Adrenal gland (tissue), 12 donors: ENCODE measurements around the gene FAM3B. TPM values are rescaled to one million over a fixed set of nuclear protein-coding genes. Genes with fewer than 3 reads are reported as not detected.
"Not testable (repeated sequence)": the region's sequence is repeated elsewhere in the genome, so short reads cannot be mapped to it uniquely, and the experiment has no call there.

Experiments used
- DNase-seq, 7 donors: peaks; one replicate each; pipeline ENCODE4 v3.0.0-alpha.2; 2019 to 2020
- H3K27ac ChIP-seq, 5 donors: fragments of 200-600 bp; sonication (generic) in 4 of 5; 1 replicate in 3 of 5; 2 replicates in 2 of 5; pipeline versions ENCODE4 v1.5.1 to v1.8.0; 2016 to 2020; ENCODE audit warnings: mild to moderate bottlenecking in 1 of 5
- H3K27me3 ChIP-seq: fragments of 200-600 bp; 2 replicates; pipeline ENCODE4 v1.8.0; 2021
- H3K36me3 ChIP-seq, 2 donors: fragments of 200-600 bp; replicated peaks in 1 of 2; 1 replicate in 1 of 2; 2 replicates in 1 of 2; pipeline versions ENCODE4 v1.5.1 to v1.8.0; 2018 to 2022
- H3K4me1 ChIP-seq, 2 donors: fragments of 200-600 bp; replicated peaks in 1 of 2; 1 replicate in 1 of 2; 2 replicates in 1 of 2; pipeline versions ENCODE4 v1.5.1 to v1.8.0; 2018 to 2021
- H3K4me3 ChIP-seq, 4 donors: fragments of 200-600 bp; sonication (generic) in 3 of 4; one replicate each; pipeline ENCODE4 v1.5.1; 2016 to 2018
- H3K9me3 ChIP-seq, 3 donors: fragments of 200-600 bp; sonication (generic) in 1 of 3; replicated peaks in 1 of 3; 1 replicate in 2 of 3; 2 replicates in 1 of 3; pipeline versions ENCODE4 v1.5.1 to v1.8.0; 2016 to 2021
- CTCF ChIP-seq, 6 experiments: fragments of 450-650 bp in 4 of 6; fragments of 200-600 bp in 2 of 6; sonication (generic) in 1 of 6; IDR thresholded peaks; 1 replicate in 5 of 6; 2 replicates in 1 of 6; pipeline versions ENCODE4 v1.5.1 to v1.8.0; 2016 to 2021; ENCODE audit warnings: antibody characterized with exemption in 6 of 6, mild to moderate bottlenecking in 2 of 6, moderate library complexity in 1 of 6
- POLR2A ChIP-seq, 2 donors: fragments of 450-650 bp; IDR thresholded peaks; one replicate each; pipeline ENCODE4 v1.6.1; 2017; ENCODE audit warnings: antibody characterized with exemption in 2 of 2, mild to moderate bottlenecking in 2 of 2, moderate library complexity in 1 of 2
- WGBS, 4 donors: extraction: QIAGEN DNeasy Blood & Tissue Kit in 2 of 4; methylation state at CpG; one replicate each; pipeline versions ENCODE4 v1.1.5 to v1.1.7; 2013 to 2017; 5-methylcytosine and 5-hydroxymethylcytosine counted together
- intact Hi-C, 2 donors: fragments of 100-400 bp; cut with DNase I; formaldehyde crosslinking; loops; one replicate each; pipeline versions ENCODE4 v1.14.1 to v1.15.0; 2022 to 2023
- polyA plus RNA-seq, 3 donors: library from polyadenylated mRNA; stranded (reverse); fragments of 200-250 nt in 2 of 3; fragments of 350-450 nt in 1 of 3; fragmentation: Illumina TruSeq in 1 of 3; extraction: RNeasy Lipid Tissue Mini Kit (QIAGEN cat#74804) in 1 of 3; gene quantifications; one replicate each; pipeline ENCODE4 v1.2.3, GENCODE V29; 2013 to 2014
- total RNA-seq, 9 donors: library from RNA; depleted of rRNA in 4 of 9; stranded (reverse); fragments of >200 nt in 4 of 9; fragments of 120-200 nt in 1 of 9; fragmentation: NEBNext Ultra II Directional in 1 of 9; extraction: Animal tissue kit (Norgen Biotek cat#: 25700) in 1 of 9; gene quantifications; one replicate each; pipeline versions ENCODE4 v1.1.0 to v1.2.4, GENCODE V29; 2013 to 2023
- donor health status: healthy with polysubstance abuse.
- donor health status: Bipolar disorder and iron deficiency.
- donor health status: DM: yes; HTN: yes; CAD: no.
- donor health status: DM: no; HTN: no; CAD: no.
- donor health status: DM: no; HTN: no; CAD: no.
- donor health status: DM: yes; HTN: yes; CAD: no.

The FAM3B gene
- total and polyA plus RNA-seq, 12 donors, result 0.07 to 0.38 (median 0.24) TPM; not detected in 8

GRCh38 chr21:41350436-41351155 is 34.0 kb downstream of the FAM3B start:
- 83 to 88% (median 86%) methylated on average over 16 of the region's 16 CpGs for WGBS, 4 donors
- Histone ChIP-seq H3K9me3 (no peaks in the 10 kb centered on the region), H3K4me3 (no peak overlapping the region), H3K36me3 (no peaks in the 10 kb centered on the region), H3K4me1 (no peaks in the 10 kb centered on the region), H3K27me3 (peaks cover 4% of the 10 kb centered on the region), H3K27ac (no peak overlapping the region)
- TF ChIP-seq CTCF (IDR thresholded peaks at IDR 0.05), result no peak
- TF ChIP-seq POLR2A (IDR thresholded peaks at IDR 0.05), result no peak
- no peak for DNase-seq
- intact Hi-C loops, result no loop called here

GRCh38 chr21:41357546-41357945 is 40.9 kb downstream of the FAM3B start:
- Histone ChIP-seq H3K4me1 (no peaks in the 10 kb centered on the region), H3K36me3 (no peaks in the 10 kb centered on the region), H3K9me3 (no peaks in the 10 kb centered on the region), H3K27ac (no peak overlapping the region), H3K4me3 (no peak overlapping the region), H3K27me3 (no peaks in the 10 kb centered on the region)
- intact Hi-C loops, result no loop called here
- DNase-seq, result no peak
- TF ChIP-seq POLR2A (IDR thresholded peaks at IDR 0.05) (no peak), CTCF (IDR thresholded peaks at IDR 0.05) (no peak)
- WGBS, 4 donors, result 68 to 82% (median 74%) methylated on average over 6 to 8 of the region's 8 CpGs

GRCh38 chr21:41358193-41359166 is 41.9 kb downstream of the FAM3B start:
- DNase-seq, result peak in 1 of 7 donors; percentile 11
- 69 to 84% (median 82%) methylated on average over 6 to 9 of the region's 9 CpGs for WGBS, 4 donors
- Histone ChIP-seq H3K27ac (no peak overlapping the region), H3K4me1 (no peaks in the 10 kb centered on the region), H3K9me3 (no peaks in the 10 kb centered on the region), H3K4me3 (no peak overlapping the region), H3K36me3 (no peaks in the 10 kb centered on the region), H3K27me3 (no peaks in the 10 kb centered on the region)
- intact Hi-C loops, result no loop called here
- TF ChIP-seq CTCF (IDR thresholded peaks at IDR 0.05) (no peak), POLR2A (IDR thresholded peaks at IDR 0.05) (no peak)

GRCh38 chr21:41359286-41359685 is 42.7 kb downstream of the FAM3B start:
- Histone ChIP-seq H3K9me3 (no peaks in the 10 kb centered on the region), H3K36me3 (no peaks in the 10 kb centered on the region), H3K4me3 (no peak overlapping the region), H3K27ac (no peak overlapping the region), H3K4me1 (no peaks in the 10 kb centered on the region), H3K27me3 (no peaks in the 10 kb centered on the region)
- WGBS, 4 donors, result 73 to 83% (median 79%) methylated on average over 9 to 12 of the region's 12 CpGs
- TF ChIP-seq POLR2A (IDR thresholded peaks at IDR 0.05), result no peak
- TF ChIP-seq CTCF (IDR thresholded peaks at IDR 0.05), result no peak
- intact Hi-C loops, result no loop called here
- DNase-seq, result peak in 1 of 7 donors; percentile 40

- H3K36me3 ChIP-seq, DNase-seq, H3K9me3 ChIP-seq, H3K27me3 ChIP-seq, H3K4me1 ChIP-seq, intact Hi-C loops, H3K27ac ChIP-seq, H3K4me3 ChIP-seq: not testable (repeated sequence)
- WGBS, 4 donors, result 83 to 94% (median 87%) methylated on average over 4 of the region's 4 CpGs
Observed at GRCh38 chr21:41359754-41360071, 43.1 kb downstream of the FAM3B start.
